DOHH2 (cell line): ENCODE measurements around the gene RPL29.

Experiments used
- EZH2phosphoT487 ChIP-seq: fragments of 200-600 bp; sonication (generic); IDR thresholded peaks from 2 replicates; pipeline ENCODE4 v1.6.1; 2017; ENCODE audit warnings: borderline replicate concordance, mild to moderate bottlenecking, antibody characterized with exemption, low read length, moderate library complexity, mixed read lengths
- TF ChIP-seq, protein P1 (sequence below): fragments of 200-600 bp; sonication (generic); IDR thresholded peaks from one replicate; pipeline ENCODE4 v1.5.1; 2014; ENCODE audit warnings: antibody characterized with exemption, mild to moderate bottlenecking, low read depth, low read length; ENCODE audit not compliant: poor library complexity, severe bottlenecking

DNA sequence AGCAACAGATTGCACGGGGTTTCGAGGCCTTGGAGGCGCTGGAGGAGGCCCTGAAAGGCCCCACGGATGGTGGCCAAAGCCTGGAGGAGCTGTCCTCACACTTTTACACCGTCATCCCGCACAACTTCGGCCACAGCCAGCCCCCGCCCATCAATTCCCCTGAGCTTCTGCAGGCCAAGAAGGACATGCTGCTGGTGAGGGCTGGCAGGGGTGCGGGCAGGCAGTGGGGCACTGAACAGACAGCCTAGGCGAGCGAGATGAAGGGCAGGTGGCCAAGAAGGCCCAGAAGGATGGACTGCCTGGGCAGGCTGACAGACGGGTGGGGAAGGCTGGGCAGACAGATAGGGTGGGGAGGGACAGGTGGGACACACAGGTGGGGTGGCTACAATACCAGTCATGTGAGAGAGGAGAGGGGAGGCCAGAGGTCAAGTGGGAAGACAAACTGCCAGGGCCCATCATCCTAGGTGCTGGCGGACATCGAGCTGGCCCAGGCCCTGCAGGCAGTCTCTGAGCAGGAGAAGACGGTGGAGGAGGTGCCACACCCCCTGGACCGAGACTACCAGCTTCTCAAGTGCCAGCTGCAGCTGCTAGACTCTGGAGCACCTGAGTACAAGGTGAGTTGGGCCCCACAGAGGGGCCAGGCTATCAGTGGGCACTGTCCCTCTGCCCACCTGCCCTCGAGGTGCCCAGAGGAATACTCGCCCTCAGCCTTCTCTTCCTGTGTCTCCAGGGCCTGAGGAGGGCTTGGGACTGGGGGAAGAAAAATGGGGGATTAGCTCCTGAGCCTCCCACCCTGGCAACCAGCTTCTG, 50.5 kb downstream of the RPL29 start:
- TF ChIP-seq, protein P1, sequence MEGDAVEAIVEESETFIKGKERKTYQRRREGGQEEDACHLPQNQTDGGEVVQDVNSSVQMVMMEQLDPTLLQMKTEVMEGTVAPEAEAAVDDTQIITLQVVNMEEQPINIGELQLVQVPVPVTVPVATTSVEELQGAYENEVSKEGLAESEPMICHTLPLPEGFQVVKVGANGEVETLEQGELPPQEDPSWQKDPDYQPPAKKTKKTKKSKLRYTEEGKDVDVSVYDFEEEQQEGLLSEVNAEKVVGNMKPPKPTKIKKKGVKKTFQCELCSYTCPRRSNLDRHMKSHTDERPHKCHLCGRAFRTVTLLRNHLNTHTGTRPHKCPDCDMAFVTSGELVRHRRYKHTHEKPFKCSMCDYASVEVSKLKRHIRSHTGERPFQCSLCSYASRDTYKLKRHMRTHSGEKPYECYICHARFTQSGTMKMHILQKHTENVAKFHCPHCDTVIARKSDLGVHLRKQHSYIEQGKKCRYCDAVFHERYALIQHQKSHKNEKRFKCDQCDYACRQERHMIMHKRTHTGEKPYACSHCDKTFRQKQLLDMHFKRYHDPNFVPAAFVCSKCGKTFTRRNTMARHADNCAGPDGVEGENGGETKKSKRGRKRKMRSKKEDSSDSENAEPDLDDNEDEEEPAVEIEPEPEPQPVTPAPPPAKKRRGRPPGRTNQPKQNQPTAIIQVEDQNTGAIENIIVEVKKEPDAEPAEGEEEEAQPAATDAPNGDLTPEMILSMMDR: no peak
- TF ChIP-seq EZH2phosphoT487: no peak
